ENCODE measurements around the gene C22orf31. TPM values are rescaled to one million over a fixed set of nuclear protein-coding genes. Genes with fewer than 3 reads are reported as not detected.
"Not testable (repeated sequence)": the region's sequence is repeated elsewhere in the genome, so short reads cannot be mapped to it uniquely, and the experiment has no call there.

The C22orf31 gene
- total RNA-seq, 1 donor from 2014 or later = not detected

DNA sequence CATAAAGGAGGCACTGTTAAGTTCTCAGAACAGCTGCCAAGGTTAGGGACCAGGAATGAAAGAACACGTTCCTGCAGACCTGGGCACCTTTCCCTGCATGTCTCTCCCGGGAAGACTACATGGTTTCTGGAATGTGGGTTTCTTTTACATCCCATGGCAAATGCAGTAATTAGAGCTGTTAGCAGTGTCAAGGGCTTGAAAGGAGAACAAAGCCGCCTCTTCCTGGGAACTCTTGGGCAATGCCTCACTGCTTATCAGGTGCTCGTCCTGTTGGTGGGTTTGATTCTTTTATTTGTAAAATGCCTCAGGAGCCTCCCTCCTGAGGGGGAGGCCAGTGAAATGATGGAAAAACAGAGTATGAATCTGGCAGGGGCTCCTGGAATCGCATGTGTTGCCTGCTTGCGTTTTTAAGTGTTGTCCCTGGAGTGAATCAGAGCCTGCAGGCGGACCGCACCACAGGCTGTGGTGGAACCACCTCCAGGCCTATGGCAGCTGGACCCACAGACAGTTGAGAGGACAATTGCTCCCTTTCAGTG, 723 bp upstream of the C22orf31 start:
- DNase-seq (ENCODE audit: low spot score) = no peak
- intact Hi-C loops (cut with DNase I) = no loop called here
- ATAC-seq = no peak

DNA sequence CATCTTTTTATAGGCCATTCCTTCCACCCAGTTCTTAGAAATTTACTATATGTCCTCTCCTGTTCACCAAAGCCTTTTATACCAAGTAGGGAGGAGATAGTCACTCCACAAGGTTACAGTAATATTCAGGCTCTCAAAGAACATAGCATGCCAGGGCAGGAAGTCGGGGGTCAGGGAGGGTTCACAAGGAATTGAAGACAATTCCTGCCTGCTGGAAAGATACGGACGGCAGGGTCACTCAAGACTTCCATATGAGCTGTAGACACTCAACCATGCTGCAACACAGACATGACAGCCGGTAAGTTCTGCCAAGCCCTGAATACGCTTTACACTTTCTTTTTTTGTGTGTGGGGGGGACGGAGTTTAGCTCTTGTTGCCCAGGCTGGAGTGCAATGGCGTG, 700 bp downstream of the C22orf31 start:
- no peak for ATAC-seq
- no peak for DNase-seq (ENCODE audit: low spot score)

DNA sequence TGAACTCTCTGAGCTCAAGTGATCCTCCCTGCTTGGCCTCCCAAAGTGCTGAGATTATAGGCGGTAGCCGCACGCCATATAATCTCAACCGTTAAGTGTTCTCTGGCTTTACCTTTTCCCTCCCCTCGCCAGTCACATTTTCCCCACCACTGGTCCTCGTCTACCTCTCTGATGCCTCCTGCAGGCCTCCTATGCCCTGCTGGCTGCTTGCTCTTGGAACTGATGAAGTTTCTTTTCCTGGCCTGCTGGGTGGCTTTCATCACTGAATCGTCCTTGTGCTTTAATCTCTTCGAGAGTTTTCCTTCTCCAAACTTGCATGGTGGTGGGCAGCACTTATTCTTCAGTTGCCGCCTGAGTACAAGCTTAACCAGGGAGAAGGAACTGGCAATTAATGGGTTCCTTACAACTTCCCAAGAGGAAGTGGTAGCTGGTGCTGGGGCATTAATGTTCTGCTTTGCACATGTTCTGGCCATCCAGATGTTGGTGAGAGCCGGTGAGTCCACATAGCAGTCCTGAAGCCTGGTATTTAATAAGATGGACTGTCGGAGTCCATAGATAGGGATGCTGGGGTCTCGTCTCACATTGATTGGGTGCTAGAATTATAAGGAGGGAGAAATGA, 1.3 kb downstream of the C22orf31 start:
- DNase-seq (ENCODE audit: low spot score) = no peak
- no peak for ATAC-seq
- intact Hi-C loops (cut with DNase I) = no loop called here

More for the DNA sequence above, 700 bp downstream of the C22orf31 start:
- intact Hi-C loops (cut with DNase I) = no loop called here

DNA sequence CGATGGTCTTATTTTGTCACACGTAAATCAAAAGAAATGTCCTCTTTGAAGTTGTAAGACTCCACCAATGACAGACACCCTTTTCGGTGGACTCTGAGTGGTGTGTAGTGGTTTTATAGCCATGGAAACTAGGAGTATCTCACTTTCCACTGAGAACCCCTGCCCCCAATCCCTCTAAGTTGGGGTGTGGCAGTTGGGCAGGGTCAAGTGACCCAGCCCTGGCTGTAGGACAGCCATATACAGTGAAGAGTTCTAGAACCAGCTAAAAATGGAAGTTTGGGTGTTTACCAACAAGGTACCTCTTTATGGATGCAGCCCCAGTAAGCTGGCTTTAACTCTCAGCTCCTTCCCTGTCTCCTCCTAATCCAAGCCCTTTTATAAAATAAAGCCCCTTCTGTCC, 5.2 kb downstream of the C22orf31 start:
- no peak for ATAC-seq
- intact Hi-C loops (cut with DNase I) = no loop called here

DNA sequence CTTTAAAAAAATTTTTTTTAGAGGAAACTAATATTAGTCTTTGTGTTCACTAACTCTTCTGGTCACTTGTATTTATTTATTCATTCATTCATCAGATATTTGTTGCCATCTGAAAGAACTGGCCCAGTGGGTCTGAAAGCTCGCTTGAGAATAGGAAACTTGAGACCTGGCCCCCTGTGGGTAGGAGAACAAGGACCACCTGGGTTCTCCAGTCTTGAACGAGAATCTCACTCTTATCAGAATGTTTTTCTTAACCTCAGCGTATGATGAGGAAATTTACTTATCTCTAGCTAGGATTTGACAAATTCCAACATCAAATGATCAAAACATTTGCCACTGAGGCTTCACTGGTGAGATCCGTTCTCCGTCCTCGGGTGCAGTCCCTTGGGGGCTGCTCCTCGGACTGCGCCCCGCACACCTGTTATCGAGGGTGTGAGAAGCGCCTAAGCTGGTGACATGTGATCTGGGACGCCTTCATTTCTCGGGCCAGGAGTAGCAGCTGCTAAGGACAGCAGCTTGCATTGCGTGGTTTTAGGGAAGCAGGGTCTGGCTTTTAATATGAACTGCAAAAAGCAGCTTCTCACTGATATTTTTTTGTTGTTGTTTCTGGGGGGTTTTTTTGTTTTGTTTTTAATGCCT, 6.3 kb downstream of the C22orf31 start:
- no peak for ATAC-seq
- intact Hi-C loops (cut with DNase I) = no loop called here
- no peak for DNase-seq (ENCODE audit: low spot score)

More for the DNA sequence above, 5.2 kb downstream of the C22orf31 start:
- DNase-seq (ENCODE audit: low spot score) = no peak

DNA sequence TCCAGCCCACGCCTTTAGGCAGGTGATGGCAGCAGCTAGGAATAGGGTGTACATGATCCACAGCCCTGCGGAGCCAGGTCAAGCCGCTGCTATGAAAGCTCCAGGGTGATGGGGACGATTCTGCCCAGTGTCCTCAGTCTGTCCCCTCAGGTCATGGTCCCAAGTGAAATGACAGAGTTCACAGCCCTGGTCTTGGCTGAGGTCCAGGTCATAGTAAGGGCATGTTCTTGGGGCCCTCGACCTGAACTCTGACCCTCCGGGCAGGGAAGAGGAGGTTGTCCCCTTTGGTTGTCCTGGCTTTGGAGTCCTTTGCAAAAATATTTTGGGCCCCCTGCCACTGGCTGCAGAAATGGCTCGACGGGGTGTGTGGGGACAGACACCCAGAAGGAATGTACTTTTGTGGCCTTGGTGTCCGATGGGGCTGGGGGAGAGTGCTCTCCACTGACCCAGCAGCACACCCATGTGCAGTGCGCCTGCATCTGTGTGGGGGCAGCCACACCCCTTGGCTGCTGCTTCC, 7.3 kb downstream of the C22orf31 start:
- intact Hi-C loops (cut with DNase I) = no loop called here
- DNase-seq (ENCODE audit: low spot score) = no peak
- ATAC-seq = no peak

- intact Hi-C loops (cut with DNase I) = no loop called here
- DNase-seq (ENCODE audit: low spot score) = no peak
- no peak for ATAC-seq
Observed at GRCh38 chr22:29053048-29053702, 8.5 kb downstream of the C22orf31 start.

DNA sequence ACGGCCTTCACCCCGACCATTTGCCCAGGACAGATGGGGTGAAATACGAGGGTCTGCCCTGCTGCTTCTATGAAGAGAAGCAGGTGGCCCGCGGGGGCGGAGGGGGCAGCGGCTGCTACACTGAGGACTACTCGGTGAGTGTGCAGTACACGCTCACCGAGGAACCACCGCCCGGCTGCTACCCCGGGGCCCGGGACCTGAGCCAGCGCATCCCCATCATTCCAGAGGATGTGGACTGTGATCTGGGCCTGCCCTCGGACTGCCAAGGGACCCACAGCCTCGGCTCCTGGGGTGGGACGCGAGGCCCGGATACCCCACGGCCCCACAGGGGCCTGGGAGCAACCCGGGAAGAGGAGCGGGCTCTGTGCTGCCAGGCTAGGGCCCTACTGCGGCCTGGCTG, 11.2 kb downstream of the C22orf31 start:
- DNase-seq (ENCODE audit: low spot score) (no peak), ATAC-seq (peak; percentile 6)
- intact Hi-C loops (cut with DNase I) = no loop called here

DNA sequence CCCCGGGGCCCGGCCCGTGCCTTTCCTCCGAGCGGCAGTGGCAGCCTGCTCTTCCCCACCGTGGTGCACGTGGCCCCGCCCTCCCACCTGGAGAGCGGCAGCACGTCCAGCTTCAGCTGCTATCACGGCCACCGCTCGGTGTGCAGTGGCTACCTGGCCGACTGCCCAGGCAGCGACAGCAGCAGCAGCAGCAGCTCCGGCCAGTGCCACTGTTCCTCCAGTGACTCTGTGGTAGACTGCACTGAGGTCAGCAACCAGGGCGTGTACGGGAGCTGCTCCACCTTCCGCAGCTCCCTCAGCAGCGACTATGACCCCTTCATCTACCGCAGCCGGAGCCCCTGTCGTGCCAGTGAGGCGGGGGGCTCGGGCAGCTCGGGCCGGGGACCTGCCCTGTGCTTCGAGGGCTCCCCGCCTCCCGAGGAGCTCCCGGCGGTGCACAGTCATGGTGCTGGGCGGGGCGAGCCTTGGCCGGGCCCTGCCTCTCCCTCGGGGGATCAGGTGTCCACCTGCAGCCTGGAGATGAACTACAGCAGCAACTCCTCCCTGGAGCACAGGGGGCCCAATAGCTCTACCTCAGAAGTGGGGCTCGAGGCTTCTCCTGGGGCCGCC, 11.9 kb downstream of the C22orf31 start:
- intact Hi-C loops (cut with DNase I) = no loop called here
- no peak for ATAC-seq
- DNase-seq (ENCODE audit: low spot score) = no peak

GRCh38 chr22:29048822-29049654, 12.6 kb downstream of the C22orf31 start:
- no peak for DNase-seq (ENCODE audit: low spot score)
- intact Hi-C loops (cut with DNase I) = no loop called here
- no peak for ATAC-seq

- ATAC-seq = peak; percentile 21
Observed at GRCh38 chr22:29044657-29045176, 16.9 kb downstream of the C22orf31 start.

GRCh38 chr22:29043906-29044575, 17.6 kb downstream of the C22orf31 start:
- ATAC-seq = no peak
- intact Hi-C loops (cut with DNase I) = loop anchor here (5.0 kb wide), 1 partner anchor 187 kb away; no protein-coding TSS in a partner anchor
- DNase-seq (ENCODE audit: low spot score) = no peak

More at GRCh38 chr22:29044657-29045176, 16.9 kb downstream of the C22orf31 start:
- no peak for DNase-seq (ENCODE audit: low spot score)
- intact Hi-C loops (cut with DNase I) = loop anchor here (5.0 kb wide), 1 partner anchor 187 kb away; no protein-coding TSS in a partner anchor

GRCh38 chr22:29041408-29041807, 20.2 kb downstream of the C22orf31 start:
- ATAC-seq (no peak), DNase-seq (ENCODE audit: low spot score) (no peak)
- intact Hi-C loops (cut with DNase I) = loop anchor here (5.0 kb wide), 1 partner anchor 184 kb away; no protein-coding TSS in a partner anchor

- intact Hi-C loops (cut with DNase I) = loop anchor here (5.0 kb wide), 1 partner anchor 183 kb away; no protein-coding TSS in a partner anchor
- DNase-seq (ENCODE audit: low spot score) (peak; percentile 82), ATAC-seq (peak; percentile 87)
Observed at GRCh38 chr22:29040385-29041275, 21.0 kb downstream of the C22orf31 start.

DNA sequence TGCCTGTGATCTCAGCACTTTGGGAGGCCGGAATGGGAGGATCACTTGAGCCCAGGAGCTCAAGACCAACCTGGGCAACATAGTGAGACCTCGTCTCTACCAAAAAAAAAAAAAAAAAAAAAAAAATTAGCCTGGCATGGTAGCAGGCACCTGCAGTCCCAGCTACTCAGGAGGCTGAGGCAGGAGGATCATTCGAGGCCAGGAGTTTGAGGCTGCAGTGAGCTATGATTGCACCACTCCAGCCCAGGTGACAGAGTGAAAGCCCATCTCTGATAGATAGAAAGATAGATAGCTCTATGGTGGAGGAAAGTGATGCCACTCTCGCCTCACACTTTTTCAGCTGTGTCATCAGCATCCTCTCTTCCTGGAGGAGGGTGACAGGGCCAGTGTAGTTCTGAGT, 21.9 kb downstream of the C22orf31 start:
- ATAC-seq; DNase-seq (ENCODE audit: low spot score): not testable (repeated sequence)
- intact Hi-C loops (cut with DNase I) = loop anchor here (5.0 kb wide), 1 partner anchor 182 kb away; no protein-coding TSS in a partner anchor

DNA sequence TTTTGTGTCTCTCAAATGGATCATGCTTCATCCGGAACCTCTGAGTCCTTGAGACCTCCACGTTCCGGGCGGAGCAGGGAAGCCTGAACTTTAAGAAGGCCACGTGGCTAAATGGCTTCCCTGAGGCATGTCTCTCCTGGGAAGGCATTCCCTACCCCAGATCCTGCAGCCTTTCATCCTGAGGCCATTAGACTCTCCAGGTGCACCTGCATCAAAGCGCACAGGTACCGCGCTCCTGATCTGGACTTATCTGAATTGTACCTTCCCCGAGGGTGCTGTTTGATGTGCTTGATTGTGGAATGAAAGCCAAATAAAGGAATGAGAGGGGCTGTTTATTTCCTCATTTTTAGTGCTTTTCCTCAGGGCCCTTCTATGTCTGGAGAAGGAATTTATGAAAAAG, 22.5 kb downstream of the C22orf31 start:
- ATAC-seq (no peak), DNase-seq (ENCODE audit: low spot score) (no peak)
- intact Hi-C loops (cut with DNase I) = no loop called here
